ENCODE measurements around the gene TFEB.

Gene TFEB

GRCh38 chr6:41709375-41709774 is 26.0 kb downstream of the TFEB start:
- TF ChIP-seq CTCF (IDR thresholded peaks at IDR 0.05; ENCODE audit: unreplicated experiment in 3 of 3): no peak
- Mint-ChIP-seq H3K27me3 (ENCODE audit: low read depth) (peaks cover 4% of the 10 kb centered on the region), H3K27ac (no peak overlapping the region), H3K9me3 (no peaks in the 10 kb centered on the region), H3K36me3 (ENCODE audit: low read depth) (no peaks in the 10 kb centered on the region), H3K4me3 (no peak overlapping the region), H3K4me1 (peaks cover 19% of the 10 kb centered on the region)

- Mint-ChIP-seq H3K4me1 (peaks cover 19% of the 10 kb centered on the region), H3K9me3 (no peaks in the 10 kb centered on the region), H3K27ac (no peak overlapping the region), H3K4me3 (no peak overlapping the region), H3K27me3 (ENCODE audit: low read depth) (peaks cover 4% of the 10 kb centered on the region), H3K36me3 (ENCODE audit: low read depth) (no peaks in the 10 kb centered on the region)
- no peak for TF ChIP-seq CTCF (IDR thresholded peaks at IDR 0.05; ENCODE audit: unreplicated experiment in 3 of 3)
Observed at GRCh38 chr6:41708856-41709255, 26.6 kb downstream of the TFEB start.

GRCh38 chr6:41707565-41708200 is 27.7 kb downstream of the TFEB start:
- H3K4me1 Mint-ChIP-seq: peaks cover 19% of the 10 kb centered on the region
- no peak overlapping the region for H3K4me3 Mint-ChIP-seq
- no peaks in the 10 kb centered on the region for H3K9me3 Mint-ChIP-seq
- no peaks in the 10 kb centered on the region for H3K36me3 Mint-ChIP-seq (ENCODE audit: low read depth)
- H3K27me3 Mint-ChIP-seq (ENCODE audit: low read depth): peaks cover 4% of the 10 kb centered on the region
- no peak overlapping the region for H3K27ac Mint-ChIP-seq
- TF ChIP-seq CTCF (IDR thresholded peaks at IDR 0.05; ENCODE audit: unreplicated experiment in 3 of 3): no peak

GRCh38 chr6:41706876-41707564 is 28.4 kb downstream of the TFEB start:
- no peaks in the 10 kb centered on the region for H3K9me3 Mint-ChIP-seq
- no peaks in the 10 kb centered on the region for H3K36me3 Mint-ChIP-seq (ENCODE audit: low read depth)
- no peak overlapping the region for H3K4me3 Mint-ChIP-seq
- no peak overlapping the region for H3K27ac Mint-ChIP-seq
- TF ChIP-seq CTCF (IDR thresholded peaks at IDR 0.05; ENCODE audit: unreplicated experiment in 3 of 3): no peak
- peaks cover 4% of the 10 kb centered on the region for H3K27me3 Mint-ChIP-seq (ENCODE audit: low read depth)
- peaks cover 19% of the 10 kb centered on the region for H3K4me1 Mint-ChIP-seq

GRCh38 chr6:41705996-41706835 is 29.2 kb downstream of the TFEB start:
- Mint-ChIP-seq H3K36me3 (ENCODE audit: low read depth) (no peaks in the 10 kb centered on the region), H3K9me3 (no peaks in the 10 kb centered on the region), H3K4me3 (no peak overlapping the region), H3K27ac (no peak overlapping the region), H3K4me1 (peaks cover 22% of the 10 kb centered on the region), H3K27me3 (ENCODE audit: low read depth) (peaks cover 8% of the 10 kb centered on the region)
- peak in 2 of 3 experiments; percentile 28 to 41 for TF ChIP-seq CTCF (IDR thresholded peaks at IDR 0.05; ENCODE audit: unreplicated experiment in 3 of 3)
